LNCAP (cell line): ENCODE measurements around the gene WDR82.
A peak's percentile ranks its signal among the peaks of the same experiment; 100 is the strongest.

ENCODE experiments used
- CTCF ChIP-seq: fragments of 450-650 bp; IDR thresholded peaks from 2 replicates; pipeline ENCODE4 v1.5.1; 2017; ENCODE audit warnings: mild to moderate bottlenecking

WDR82 gene

GRCh38 chr3:52238761-52239701, 39.4 kb downstream of the WDR82 start, which contains the start of gene TWF2:
TSS of gene TWF2 (minus strand) at chr3:52239158. CDS start at chr3:52239016, 142 bp downstream.
- TF ChIP-seq CTCF = peak; percentile 46

GRCh38 chr3:52238193-52238760, 40.2 kb downstream of the WDR82 start:
- no peak for TF ChIP-seq CTCF

- no peak for TF ChIP-seq CTCF
Observed at GRCh38 chr3:52237657-52238172, 40.7 kb downstream of the WDR82 start.

GRCh38 chr3:52237006-52237656, 41.3 kb downstream of the WDR82 start:
- no peak for TF ChIP-seq CTCF

- no peak for TF ChIP-seq CTCF
Observed at GRCh38 chr3:52236424-52236886, 42.0 kb downstream of the WDR82 start.

- TF ChIP-seq CTCF = no peak
Observed at GRCh38 chr3:52234516-52235447, 43.7 kb downstream of the WDR82 start.
